NCI-H2196 treated with DMSO at 0.1 percent for 48 hours (cell line): ENCODE results near the gene CFAP20DC.
"Not testable (repeated sequence)": the region's sequence is repeated elsewhere in the genome, so short reads cannot be mapped to it uniquely, and the experiment has no call there.

Experiments
- DNase-seq: peaks from one replicate; lab custom pipeline; 2025; ENCODE audit not compliant: unreplicated experiment; lab: John Stamatoyannopoulos, UW

CFAP20DC gene

DNA sequence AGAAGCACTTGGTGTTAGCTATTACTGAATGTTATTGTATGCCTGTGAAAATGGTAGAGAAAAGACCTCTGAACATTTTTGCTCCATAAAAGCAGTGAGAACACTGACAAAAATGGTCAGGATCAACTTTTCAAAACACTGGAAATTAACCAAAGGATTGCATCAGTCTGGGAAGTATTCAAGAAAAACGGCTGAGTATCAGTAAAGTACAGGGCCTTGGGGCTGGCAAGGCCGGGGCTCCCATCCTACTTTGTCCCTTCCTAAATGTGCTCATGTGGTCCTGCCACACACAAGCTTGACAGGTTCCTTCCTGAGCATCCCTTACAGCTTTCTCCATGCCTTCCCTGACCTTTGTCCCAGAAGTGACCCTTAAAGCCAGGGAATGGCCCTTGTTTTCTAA lies 84.0 kb downstream of the CFAP20DC start:
- no peak for DNase-seq

DNA sequence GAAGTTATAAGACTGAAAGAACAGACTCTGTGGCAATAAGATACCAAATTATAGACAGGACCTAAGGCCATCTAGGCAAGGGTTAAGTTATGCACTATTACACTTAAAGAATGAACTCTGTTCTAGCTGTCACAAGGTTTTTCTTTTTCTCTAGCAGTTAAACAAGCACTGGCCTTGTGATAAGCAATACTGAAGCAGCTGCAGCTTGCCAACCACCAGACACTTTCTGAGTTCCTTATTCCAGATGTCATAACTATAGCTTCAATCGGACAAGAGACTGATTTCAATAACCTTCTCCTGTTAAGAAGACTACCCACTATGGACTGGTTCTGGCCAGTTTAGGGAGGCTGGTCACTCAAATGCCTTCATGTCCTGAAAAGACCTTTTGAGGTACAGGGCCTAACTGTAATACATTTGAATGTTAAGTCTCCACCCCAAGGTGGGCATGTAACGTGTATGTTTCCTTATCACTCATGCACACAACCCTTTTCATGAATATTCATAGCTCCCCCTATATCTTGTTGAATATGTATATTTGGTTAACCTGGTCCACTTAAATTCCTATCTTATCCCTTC lies 85.8 kb downstream of the CFAP20DC start:
- DNase-seq = no peak

DNA sequence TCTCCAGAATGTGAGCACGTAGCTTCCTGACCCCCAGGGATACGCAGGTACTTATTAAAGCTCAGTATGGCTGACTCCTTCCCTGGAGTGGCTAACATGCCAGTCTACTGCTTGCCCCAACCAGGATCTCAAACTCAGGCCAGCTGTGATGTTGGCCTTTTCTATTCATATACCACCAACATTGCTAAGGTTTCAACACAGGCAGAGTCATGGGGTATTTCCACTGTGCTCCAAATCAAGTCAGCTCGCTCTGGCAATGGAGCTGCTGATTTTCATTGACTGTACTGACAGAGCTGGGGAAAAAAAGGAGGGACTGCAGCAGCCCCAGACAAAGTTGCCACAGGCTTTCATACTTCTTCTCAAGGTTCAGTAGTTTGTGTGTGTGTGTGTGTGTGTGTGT lies 87.0 kb downstream of the CFAP20DC start:
- DNase-seq = no peak

DNA sequence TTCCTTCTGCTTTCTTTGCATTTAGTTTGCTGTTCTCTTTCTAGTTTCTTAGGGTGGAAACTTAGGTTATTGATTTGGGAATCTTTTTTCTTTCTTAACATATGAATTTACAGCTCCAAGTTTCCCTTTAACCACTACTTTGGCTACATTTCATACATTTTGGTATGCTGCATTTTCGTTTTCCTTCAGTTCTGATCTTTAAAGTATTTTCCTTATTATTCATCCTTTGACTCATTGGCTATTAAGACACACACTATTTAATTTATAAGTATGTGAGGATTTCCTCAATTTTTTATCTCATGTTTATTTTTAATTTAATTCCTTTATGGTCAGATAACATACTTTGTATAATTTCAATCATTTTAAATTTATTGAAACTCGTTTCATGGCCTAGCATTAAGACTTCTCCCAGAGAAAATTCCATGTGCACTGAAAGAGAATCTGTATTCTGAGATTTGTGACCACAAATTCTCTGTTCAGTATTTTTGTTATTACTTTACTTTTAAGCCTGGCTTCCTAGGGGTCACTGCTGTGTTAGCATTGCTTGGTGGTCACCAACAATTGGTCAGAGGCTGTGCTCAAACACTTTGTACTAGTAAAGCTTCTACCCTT lies 87.7 kb downstream of the CFAP20DC start:
- no peak for DNase-seq

DNA sequence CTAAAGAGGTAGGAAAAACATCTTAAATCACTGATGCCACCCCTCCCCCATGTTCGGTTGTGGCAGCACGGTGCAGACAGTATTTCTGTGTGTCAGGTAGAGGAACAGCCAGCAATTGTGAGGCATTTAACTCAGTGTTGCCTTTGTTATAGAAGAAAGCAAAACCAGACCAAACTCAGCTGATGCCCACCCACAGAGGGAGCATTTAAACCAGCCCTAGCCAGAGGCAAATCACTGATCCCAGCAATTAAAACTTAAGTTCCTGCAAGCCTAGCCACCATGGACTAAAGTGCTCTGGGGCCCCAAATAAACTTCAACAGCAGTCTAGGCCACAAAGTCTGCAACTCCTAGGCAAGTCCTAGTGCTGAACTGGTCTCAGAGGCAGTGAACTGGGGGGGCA lies 94.5 kb downstream of the CFAP20DC start:
- DNase-seq = no peak

DNA sequence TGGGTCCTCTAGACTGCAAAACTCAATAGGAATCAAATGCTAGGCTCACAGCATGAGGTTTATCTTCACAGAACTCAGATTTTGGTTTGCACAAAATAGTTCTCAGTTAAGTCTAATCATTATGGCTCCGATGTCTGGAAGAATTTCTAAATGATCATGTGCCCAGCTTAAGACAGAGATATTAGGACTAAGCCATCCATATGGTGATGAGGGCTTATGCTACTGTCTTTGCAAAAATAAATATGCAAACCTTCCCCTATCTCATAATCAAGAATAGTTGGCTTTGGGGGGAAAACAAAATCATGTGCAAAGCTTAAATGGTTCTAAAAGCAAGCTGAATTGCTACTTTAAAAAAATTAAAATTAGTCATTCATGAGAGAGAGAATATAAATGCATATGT lies 96.5 kb downstream of the CFAP20DC start:
- DNase-seq = no peak

DNA sequence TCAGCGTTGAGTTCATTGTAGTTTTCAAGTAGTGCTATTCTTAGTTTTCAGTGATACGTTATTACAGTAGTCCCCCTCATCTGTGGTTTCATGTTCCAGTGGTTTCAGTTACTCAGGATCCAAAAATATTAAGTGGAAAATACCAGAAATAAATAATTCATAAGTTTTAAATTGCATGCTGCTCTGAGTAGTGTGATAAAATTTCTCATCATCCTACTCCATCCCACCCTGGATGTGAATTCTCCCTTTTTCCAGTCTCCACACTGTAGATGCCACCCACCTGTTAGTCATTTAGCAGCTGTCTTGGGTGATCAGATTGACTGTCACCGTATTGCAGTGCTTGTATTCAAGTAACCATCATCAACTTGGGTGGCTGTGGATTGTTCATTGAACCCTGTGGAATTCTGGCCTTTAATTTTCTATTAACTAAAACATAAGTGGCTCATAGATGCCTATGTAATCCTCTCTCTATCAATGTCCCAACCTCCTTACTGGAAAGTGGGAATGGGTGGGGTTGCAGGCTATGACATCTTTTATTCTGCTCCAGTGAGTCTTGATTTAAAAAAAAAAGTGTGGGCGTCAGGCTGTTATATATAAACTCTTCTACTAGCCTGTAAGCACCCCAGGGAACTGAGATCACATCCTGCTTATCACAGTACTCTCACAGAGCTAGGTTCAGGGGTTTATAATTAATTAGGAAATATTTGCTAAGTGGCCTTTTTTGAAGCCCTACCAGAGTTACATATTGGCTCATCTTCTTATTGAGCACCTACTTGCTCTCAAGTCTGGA lies 97.5 kb downstream of the CFAP20DC start:
- DNase-seq = no peak

DNA sequence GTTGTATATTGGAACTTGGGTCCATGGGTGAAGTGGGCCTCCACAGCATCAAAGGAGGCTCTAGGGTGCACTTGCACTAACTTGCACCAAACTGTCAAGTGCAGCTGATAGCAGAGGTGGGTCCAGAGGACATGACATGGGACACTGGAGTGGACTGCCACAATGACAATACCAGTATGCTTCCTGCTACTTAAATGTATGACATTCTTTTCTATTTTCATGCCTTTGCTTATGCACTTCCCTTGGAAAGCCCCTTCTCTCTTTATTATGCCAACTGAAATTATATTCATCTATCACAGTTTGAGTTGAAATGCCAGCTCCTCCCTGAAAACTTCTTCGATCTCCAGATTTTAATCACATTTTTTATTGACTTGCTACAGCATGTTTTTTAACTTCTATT lies 101.8 kb downstream of the CFAP20DC start:
- no peak for DNase-seq

DNA sequence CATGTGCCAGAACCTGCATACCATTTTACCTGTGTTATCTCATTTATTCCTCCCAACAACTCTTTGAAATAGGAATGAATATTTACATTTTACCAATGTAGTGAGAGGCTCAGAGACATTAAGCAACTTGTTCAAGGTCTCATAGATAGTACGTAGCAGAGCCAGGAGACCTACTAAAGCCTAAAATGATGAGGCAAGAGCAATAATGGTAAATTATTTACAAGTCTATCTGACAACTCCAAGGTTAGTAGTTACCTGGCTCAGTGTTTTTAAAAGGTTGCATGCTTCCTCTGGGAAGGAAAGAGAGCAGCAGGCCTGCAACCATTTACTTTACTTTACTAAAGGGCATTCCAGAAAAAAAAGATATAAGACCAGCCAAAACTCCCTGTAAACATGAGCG lies 103.0 kb downstream of the CFAP20DC start:
- no peak for DNase-seq

DNA sequence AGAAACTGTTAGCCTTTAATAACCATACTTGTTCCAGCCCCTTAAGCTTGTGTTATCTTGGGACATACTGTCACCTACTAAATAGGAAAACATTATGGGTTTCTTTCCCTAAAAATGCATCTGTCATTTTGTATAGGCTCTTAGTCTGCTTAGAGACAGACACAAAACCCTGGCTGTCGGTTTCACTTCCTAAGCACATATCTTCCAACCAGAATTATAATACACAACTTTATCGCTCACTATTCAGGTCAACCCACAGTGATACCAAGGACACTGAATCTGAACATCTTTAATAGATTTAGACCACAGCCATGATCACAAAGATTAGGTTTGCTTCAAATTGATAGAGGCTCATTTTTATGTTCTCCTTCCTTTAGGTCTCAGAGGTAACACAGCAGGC lies 111.8 kb downstream of the CFAP20DC start:
- no peak for DNase-seq

DNA sequence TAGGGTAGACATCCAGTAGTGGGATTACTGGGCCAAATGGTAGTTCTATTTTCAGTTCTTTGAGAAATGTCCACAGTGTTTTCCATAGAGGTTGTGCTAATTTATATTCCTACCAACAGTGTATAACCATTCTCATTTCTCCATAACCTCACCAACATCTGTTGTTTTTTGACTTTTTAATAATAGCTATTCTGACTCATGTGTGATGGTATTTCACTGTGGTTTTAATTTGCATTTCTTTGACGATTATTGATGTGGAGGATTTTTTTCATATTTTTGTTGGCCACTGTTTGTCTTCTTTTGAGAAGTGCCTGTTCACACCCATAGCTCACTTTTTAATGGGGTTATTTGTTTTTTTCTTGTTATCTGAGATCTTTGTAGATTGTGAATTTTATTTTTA lies 125.2 kb downstream of the CFAP20DC start:
- DNase-seq = no peak

DNA sequence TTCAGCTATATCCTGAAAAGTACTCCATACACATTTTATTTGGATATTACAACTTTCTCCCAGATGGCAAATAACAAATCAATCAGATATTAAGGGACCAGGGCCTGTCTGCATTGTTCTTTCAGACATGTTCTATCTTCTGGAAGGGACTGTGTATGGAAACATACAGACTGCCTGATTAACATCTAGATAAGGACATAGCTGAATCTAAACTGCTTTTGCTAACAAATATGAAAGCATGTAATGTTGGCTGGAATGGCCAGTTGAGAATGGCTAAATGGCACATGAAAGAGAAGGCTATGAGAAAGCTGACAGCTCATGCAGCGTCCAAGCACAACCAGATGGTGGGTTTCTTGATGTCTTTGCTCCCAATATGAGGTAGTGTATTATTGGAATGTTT lies 149.4 kb downstream of the CFAP20DC start:
- DNase-seq = no peak

DNA sequence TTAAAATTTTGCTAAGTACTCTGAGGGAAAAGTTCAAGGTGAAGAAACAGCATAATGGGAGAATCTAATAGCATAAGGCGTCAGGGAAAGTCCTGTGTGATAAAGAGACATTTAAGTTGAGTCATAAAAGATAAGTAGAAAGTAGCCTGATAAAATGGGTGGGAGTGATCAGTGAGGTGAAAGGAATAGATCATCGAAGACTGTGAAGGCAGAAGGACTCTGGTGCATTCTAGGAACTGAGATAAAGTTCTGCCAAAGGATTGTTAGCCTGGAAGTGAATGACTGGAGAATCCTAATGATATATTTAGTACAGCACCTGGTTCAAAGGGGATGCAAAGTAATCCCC lies 149.9 kb downstream of the CFAP20DC start:
- no peak for DNase-seq

DNA sequence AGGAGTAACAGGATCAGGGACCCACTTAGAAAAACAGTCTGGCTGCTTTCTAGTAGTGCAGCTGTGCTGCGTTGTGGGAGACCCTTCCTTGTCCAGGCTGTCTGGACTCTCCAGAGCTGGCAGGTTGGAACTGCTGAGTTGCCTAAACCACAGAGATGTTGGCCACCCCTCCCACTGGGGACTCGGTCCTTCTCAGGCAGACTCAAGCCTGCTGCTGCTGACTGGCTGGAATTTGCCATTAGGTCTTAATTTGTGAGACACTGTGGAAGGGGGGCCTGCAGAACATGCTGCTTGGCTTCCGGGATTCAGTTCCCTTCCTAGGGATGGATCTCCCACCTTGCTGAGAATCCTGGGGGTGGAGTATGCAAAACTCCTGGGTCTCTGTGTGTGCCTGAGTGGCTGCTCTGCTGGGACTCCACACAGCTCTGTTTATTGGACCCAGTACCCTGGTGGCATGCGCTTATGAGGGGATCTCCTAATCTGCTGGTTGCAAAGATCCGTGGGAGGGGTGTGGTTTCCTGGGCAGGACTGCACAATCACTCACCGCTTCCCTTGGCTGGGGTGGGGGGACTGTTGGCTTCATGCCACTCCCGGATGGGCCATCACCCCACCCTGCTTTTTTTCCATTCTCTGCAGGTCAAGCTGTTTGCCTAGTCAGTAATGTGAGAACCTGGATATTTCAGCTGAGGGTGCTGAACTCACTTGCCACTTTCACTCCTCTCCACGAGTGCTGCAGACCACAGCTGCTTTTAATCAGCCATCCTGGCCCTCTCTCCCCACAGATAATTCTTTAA lies 150.5 kb downstream of the CFAP20DC start:
- no peak for DNase-seq

DNA sequence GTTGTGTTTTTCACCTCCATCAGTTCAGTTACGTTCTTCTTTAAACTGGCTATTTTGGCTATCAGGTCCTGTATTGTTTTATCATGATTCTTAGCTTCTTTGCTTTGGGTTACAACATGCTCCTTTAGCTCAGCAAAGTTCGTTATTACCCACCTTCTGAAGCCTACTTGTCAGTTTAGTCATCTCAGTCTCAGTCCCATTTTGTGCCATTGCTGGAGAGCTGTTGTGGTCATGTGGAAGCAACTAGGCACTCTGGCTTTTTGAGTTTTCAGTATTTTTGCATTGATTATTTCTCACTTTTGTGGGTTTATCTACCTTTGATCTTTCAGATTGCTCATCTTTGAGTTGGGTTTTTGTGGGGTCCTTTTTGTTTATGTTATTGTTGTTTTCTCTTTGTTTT lies 151.3 kb downstream of the CFAP20DC start:
- DNase-seq = no peak

DNA sequence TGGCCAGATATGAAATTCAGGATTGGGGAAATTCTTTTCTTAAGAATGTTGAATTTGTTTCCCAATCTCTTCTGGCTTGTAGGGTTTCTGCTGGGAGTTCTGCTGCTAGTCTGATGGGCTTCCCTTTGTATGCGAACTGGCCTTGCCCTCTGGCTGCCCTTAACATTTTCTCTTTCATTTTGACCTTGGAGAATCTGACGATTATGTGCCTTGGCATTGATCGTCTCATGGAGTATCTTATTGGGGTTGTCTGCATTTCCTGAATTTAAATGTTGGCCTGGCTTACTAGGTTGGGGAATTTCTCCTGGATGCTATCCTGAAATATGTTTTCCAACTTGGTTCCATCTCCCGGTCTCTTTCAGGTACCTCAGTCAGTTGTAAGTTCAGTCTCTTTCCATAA lies 152.2 kb downstream of the CFAP20DC start:
- no peak for DNase-seq

DNA sequence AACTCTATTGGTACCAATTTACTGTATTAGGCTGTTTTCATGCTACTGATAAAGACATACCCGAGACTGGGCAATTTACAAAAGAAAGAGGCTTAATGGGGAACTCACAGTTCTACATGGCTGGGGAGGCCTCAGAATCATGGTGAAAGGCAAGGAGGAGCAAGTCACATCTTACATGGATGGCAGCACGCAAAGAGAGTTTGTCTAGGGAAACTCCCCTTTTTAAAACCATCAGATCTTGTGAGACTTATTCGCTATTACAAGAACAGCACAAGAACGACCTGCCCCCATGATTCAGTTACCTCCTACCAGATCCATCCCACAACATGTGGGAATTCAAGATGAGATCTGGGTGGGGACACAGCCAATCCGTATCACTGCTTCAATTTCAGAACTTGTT lies 154.1 kb downstream of the CFAP20DC start:
- not testable (repeated sequence) for DNase-seq

DNA sequence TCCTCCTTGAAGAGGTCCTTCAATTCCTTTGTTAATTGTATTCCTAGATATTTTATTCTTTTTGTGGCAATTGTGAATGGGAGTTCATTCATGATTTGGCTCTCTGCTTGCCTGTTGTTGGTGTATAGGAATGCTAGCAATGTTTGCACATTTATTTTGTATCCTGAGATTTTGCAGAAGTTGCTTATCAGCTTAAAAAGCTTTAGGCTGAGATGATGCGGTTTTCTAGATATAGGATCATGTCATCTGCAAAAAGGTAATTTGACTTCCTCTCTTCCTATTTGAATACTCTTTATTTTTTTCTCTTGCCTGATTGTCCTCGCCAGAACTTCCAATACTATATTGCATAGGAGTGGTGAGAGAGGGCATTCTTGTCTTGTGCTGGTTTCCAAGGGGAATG lies 157.3 kb downstream of the CFAP20DC start:
- DNase-seq = not testable (repeated sequence)

DNA sequence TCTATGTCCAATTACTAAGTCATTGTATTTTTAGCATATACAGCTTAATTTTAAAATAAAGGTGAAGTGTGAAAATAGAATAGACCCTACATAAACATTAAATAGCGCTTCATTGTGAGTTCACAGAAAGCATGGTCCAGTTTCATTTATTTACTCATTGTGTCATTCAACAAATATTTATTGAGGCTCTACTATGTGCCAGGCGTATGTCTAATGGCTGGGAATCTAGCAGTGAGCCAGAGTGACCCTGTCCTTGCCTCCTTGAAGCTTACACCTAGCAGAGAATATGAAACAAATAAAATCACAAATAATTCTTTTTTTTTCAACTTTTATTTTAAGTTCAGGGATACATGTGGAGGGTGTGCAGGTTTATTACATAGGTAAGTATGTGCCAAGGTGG lies 161.7 kb downstream of the CFAP20DC start:
- no peak for DNase-seq

DNA sequence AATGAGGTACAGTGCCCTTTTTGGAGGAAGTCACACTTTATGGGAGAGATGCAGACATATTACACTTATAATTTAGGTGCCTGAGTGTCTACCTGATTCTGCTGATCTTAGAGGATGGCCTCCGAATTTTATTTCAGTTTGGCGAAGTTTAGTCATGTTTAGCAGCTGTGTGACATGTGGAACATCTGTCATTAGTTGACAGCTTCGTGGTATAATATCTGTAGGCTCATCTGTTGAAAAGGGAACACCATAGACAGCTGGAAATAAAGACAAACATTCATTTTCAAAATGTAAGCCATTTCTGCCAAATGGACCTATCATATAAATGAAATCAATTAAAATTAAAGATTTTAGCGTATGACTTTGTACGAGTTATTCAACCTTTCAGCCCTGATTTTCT lies 165.4 kb downstream of the CFAP20DC start:
- DNase-seq = no peak

DNA sequence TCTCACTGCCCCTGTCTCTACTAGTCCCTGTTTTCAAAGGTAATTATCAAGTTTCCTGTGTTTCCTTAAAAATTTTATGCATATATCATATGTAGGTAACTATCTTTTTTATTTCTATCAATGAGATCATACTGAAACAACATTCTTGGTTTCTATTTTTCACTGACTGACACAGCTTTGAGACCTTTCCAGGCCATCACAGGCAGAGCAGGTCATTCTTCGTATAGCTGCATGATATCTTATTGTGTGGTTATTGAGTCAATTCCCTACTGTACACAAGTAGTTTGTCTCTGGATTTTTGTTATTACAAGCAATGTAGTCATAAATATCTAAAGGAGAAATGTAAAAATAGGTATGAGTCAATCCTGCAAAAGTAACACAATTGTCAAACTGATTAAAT lies 169.6 kb downstream of the CFAP20DC start:
- DNase-seq = no peak

DNA sequence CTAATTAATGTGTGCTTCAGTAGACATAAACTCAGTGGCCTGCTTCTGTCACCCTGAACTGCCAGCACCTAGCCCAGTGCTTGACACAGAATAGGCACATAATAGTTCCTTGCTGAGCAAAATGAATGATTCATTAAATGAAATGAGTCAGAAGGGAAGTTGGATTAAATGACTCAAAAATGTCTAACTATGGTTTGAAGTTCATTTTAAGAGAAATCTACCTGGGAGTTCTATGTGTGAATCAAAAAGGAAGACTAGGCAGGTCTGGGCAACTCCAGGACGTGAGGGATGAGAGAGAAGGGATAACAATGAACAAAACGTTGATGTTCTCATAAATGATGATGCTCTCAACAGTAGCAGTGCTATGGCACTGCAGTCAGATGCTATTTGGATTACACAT lies 175.0 kb downstream of the CFAP20DC start:
- no peak for DNase-seq
